Thoracic aorta (tissue), 2 donors: Measurements from ENCODE around the gene PRKCD. TPM values are rescaled to one million over a fixed set of nuclear protein-coding genes. Genes with fewer than 3 reads are reported as not detected.

ENCODE experiments used
- ATAC-seq: fragments of 150-250 bp; one replicate; pipeline ENCODE4 v1.8.0; 2017; ENCODE audit warnings: low read depth; ENCODE audit not compliant: insufficient number of reproducible peaks, low FRiP score
- DNase-seq: peaks from one replicate; pipeline ENCODE4 v3.0.0-alpha.2; 2020; ENCODE audit warnings: low spot score
- H3K27ac ChIP-seq, 2 donors: fragments of 200-600 bp; sonication (generic); 1 replicate in 1 of 2; 2 replicates in 1 of 2; pipeline ENCODE4 v1.5.1; 2016; ENCODE audit warnings: mild to moderate bottlenecking in 2 of 2, moderate library complexity in 2 of 2
- H3K27me3 ChIP-seq: fragments of 200-600 bp; sonication (generic); replicated peaks from 2 replicates; pipeline ENCODE4 v1.6.0; 2016; ENCODE audit warnings: mild to moderate bottlenecking; ENCODE audit not compliant: insufficient read depth
- H3K36me3 ChIP-seq: fragments of 200-600 bp; sonication (generic); one replicate; pipeline ENCODE4 v1.5.1; 2016
- H3K4me1 ChIP-seq, 2 donors: fragments of 200-600 bp; sonication (generic); 1 replicate in 1 of 2; 2 replicates in 1 of 2; pipeline versions ENCODE4 v1.5.1 to v1.6.0; 2016; ENCODE audit warnings: low read depth in 2 of 2, mild to moderate bottlenecking in 1 of 2; ENCODE audit not compliant: control insufficient read depth in 1 of 2
- H3K4me3 ChIP-seq: fragments of 200-600 bp; sonication (generic); 2 replicates; pipeline ENCODE4 v1.5.1; 2016; ENCODE audit warnings: mild to moderate bottlenecking
- H3K9me3 ChIP-seq: fragments of 200-600 bp; sonication (generic); 2 replicates; pipeline ENCODE4 v1.5.1; 2016
- total RNA-seq, 2 donors: library from RNA; depleted of rRNA; stranded (reverse); fragments of >200 nt; gene quantifications; one replicate each; pipeline versions ENCODE4 v1.1.0 to v1.2.3, GENCODE V29; 2016
- TF ChIP-seq, protein P1 (sequence below): fragments of 200-600 bp; sonication (generic); IDR thresholded peaks from one replicate; pipeline ENCODE4 v1.5.1; 2019; ENCODE audit warnings: antibody characterized with exemption

Gene PRKCD
- total RNA-seq, 2 donors from 2014 or later: 17.5 to 20.2 TPM

DNA sequence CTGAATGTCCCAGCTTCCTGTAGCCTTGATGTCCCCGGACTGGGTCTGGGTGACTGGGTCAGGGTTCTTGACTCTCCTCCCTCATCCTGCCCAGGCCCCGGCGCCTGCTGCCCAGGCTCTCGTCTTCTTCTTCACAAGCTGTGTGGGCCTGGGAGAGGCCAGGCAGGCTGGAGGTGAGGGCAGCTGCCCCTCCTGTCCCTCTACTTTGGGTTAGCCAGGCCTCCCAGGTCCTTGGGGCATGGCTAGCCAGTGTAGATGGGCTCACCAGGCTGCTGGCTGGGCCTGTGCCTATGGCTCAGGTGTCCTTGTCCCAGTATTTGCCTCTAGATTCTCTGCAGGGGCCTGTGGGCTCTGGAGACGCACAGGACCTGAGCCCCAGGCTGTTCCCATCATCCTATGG, 63.0 kb downstream of the PRKCD start:
- Histone ChIP-seq H3K27ac (no peak overlapping the region), H3K4me1 (no peaks in the 10 kb centered on the region), H3K4me3 (no peak overlapping the region), H3K36me3 (peaks cover 47% of the 10 kb centered on the region), H3K9me3 (no peaks in the 10 kb centered on the region), H3K27me3 (no peaks in the 10 kb centered on the region)
- DNase-seq (no peak), ATAC-seq (no peak)
- TF ChIP-seq, protein P1, sequence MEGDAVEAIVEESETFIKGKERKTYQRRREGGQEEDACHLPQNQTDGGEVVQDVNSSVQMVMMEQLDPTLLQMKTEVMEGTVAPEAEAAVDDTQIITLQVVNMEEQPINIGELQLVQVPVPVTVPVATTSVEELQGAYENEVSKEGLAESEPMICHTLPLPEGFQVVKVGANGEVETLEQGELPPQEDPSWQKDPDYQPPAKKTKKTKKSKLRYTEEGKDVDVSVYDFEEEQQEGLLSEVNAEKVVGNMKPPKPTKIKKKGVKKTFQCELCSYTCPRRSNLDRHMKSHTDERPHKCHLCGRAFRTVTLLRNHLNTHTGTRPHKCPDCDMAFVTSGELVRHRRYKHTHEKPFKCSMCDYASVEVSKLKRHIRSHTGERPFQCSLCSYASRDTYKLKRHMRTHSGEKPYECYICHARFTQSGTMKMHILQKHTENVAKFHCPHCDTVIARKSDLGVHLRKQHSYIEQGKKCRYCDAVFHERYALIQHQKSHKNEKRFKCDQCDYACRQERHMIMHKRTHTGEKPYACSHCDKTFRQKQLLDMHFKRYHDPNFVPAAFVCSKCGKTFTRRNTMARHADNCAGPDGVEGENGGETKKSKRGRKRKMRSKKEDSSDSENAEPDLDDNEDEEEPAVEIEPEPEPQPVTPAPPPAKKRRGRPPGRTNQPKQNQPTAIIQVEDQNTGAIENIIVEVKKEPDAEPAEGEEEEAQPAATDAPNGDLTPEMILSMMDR: no peak

DNA sequence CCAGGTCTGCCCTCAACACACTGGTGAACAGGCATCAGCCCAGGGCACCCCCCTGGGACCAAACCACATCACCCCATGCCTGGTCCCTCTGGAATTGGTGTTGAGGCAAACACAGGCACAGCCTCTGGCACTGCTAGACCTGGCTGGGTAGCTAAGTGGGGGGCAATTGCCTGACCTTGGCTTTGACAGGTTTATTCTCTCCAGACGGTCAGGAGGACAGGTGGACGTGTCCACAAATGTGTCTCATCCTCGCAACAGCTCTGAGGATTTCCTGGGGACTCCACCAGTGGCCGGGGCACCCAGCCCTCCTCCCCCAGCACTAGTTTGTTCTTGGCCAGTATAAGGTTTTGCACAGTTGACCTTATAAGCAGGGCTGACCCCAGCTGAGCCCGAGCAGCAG, 63.5 kb downstream of the PRKCD start:
- H3K27ac ChIP-seq: no peak overlapping the region
- DNase-seq (no peak), ATAC-seq (no peak)
- H3K27me3 ChIP-seq: no peaks in the 10 kb centered on the region
- no peak overlapping the region for H3K4me3 ChIP-seq
- TF ChIP-seq, protein P1: no peak
- peaks cover 52% of the 10 kb centered on the region for H3K36me3 ChIP-seq
- H3K4me1 ChIP-seq: no peaks in the 10 kb centered on the region
- no peaks in the 10 kb centered on the region for H3K9me3 ChIP-seq

DNA sequence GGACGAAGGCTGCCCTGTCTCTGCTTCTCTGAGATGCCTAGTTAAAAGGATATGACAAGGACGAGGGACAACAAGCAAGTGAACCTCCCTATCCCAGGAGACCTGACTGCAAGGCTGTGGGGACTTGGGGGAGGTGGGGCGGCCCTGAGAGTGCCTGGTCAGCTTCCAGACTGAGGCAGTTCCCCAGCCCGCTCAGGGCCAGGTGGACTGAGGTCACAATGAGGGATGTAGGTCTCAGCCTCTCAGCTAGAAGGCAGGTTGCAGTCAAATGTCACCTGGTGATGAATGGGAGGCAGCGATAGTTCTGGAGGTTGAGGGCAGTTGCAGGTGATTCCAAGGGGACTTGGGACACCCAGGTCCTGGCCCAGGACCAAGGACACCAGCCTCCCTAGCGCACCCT, 64.2 kb downstream of the PRKCD start:
- no peak for ATAC-seq
- no peak for DNase-seq
- Histone ChIP-seq H3K9me3 (no peaks in the 10 kb centered on the region), H3K4me1 (no peaks in the 10 kb centered on the region), H3K4me3 (no peak overlapping the region), H3K27me3 (no peaks in the 10 kb centered on the region), H3K36me3 (peaks cover 58% of the 10 kb centered on the region), H3K27ac (no peak overlapping the region)
- TF ChIP-seq, protein P1: no peak

DNA sequence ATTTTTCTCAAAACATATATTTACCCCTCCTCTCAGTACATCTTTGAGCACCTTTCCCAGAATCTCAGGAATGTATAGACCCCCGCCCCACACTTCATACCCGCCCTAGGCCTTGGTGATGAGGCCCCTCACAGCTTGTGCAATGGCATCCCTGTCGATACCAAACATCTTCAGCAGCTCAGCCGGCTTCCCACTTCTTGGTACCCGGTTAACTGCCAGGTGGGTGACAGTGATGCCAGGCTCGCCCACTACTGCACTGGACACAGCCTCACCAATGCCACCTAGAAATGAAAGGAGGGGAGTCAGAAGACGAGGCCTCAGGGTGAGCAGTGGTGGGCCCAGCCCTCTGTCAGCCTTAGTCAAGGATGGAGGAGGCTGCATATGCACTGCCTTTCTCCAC, 64.6 kb downstream of the PRKCD start:
- ATAC-seq (no peak), DNase-seq (no peak)
- Histone ChIP-seq H3K27ac (no peak overlapping the region), H3K36me3 (peaks cover 63% of the 10 kb centered on the region), H3K4me1 (no peaks in the 10 kb centered on the region), H3K27me3 (no peaks in the 10 kb centered on the region), H3K4me3 (no peak overlapping the region), H3K9me3 (no peaks in the 10 kb centered on the region)
- TF ChIP-seq, protein P1: no peak

DNA sequence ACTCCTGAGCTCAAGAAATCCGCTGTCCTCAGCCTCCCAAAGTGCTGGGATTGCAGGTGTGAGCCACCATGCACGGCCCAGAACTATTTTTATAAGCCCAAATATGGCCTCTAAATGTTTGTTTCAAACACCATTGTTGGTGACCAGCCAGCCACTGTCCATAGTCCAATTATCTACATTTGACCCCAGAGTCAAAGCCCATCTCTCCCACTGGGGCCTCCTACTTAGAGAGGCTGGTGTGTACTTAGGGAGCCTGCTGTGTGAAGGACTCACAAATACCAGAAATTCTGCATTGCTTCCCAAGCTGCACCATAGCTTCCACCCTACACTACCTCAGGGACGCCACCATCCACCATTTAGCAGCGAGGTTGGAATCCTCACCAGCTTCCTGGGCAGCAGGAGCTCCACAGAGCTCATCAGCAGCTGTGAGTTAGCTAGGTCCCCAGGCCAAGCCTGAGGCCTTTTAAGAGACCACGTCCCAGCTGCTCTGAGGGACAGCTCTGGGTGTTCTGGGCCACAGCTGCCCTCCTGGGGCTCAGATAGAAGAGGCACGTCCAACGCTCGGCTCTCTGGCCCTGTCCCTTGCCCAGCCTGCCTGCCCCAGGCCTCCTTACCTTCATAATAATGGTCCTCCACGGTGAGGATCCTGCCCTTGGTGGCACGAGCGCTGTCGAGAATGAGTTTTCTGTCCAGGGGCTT, 65.3 kb downstream of the PRKCD start:
- DNase-seq (no peak), ATAC-seq (no peak)
- Histone ChIP-seq H3K27me3 (no peaks in the 10 kb centered on the region), H3K9me3 (no peaks in the 10 kb centered on the region), H3K4me1 (no peaks in the 10 kb centered on the region), H3K36me3 (peaks cover 70% of the 10 kb centered on the region), H3K27ac (no peak overlapping the region), H3K4me3 (no peak overlapping the region)
- TF ChIP-seq, protein P1: no peak
